Activated CD4-positive, alpha-beta T cell treated with anti-CD3 and anti-CD28 coated beads for 36 hours (primary cell): Measurements from ENCODE around the gene LBX2. TPM values are rescaled to one million over a fixed set of nuclear protein-coding genes. Genes with fewer than 3 reads are reported as not detected.

Experiments
- ATAC-seq: fragments of 200-7000 bp; cut with Tn5 transposase; one replicate; pipeline ENCODE4 v1.10.0; 2021; ENCODE audit warnings: mild to moderate bottlenecking, moderate library complexity
- CTCF ChIA-PET: fragments of 350-600 bp; sonication (Branson Sonifier 250); formaldehyde crosslinking; loops from one replicate; lab custom pipeline; 2021; ENCODE audit warnings: antibody characterized with exemption; lab: Charles Lee
- POLR2A ChIA-PET: fragments of 350-600 bp; sonication (Branson Sonifier 250); formaldehyde crosslinking; loops from one replicate; lab custom pipeline; 2021; ENCODE audit warnings: antibody characterized with exemption, inconsistent platforms; lab: Charles Lee
- DNase-seq: peaks from one replicate; pipeline ENCODE4 v3.0.0-alpha.2; 2020
- H3K27ac Mint-ChIP-seq: one replicate; pipeline ENCODE4 v1.8.0; 2021; ENCODE audit warnings: mixed read lengths
- H3K27me3 Mint-ChIP-seq: one replicate; pipeline ENCODE4 v1.8.0; 2021; ENCODE audit warnings: mixed read lengths
- H3K36me3 Mint-ChIP-seq: one replicate; pipeline ENCODE4 v1.8.0; 2021; ENCODE audit warnings: low read depth, mixed read lengths
- H3K4me1 Mint-ChIP-seq: one replicate; pipeline ENCODE4 v1.8.0; 2021; ENCODE audit warnings: mixed read lengths
- H3K4me3 Mint-ChIP-seq: one replicate; pipeline ENCODE4 v1.8.0; 2021; ENCODE audit warnings: mild to moderate bottlenecking, moderate library complexity, mixed read lengths
- H3K9me3 Mint-ChIP-seq: one replicate; pipeline ENCODE4 v1.8.0; 2021; ENCODE audit warnings: low read depth, mixed read lengths
- intact Hi-C, 2 experiments: fragments of 100-400 bp; cut with DNase I in 1 of 2; cut with micrococcal nuclease in 1 of 2; formaldehyde crosslinking; loops; one replicate each; pipeline versions ENCODE4 v1.14.2 to v1.15.1; 2022 to 2024; cut with DNase I, micrococcal nuclease
- total RNA-seq, 2 experiments: library from RNA; stranded (reverse); gene quantifications; one replicate each; pipeline ENCODE4 v1.2.3, GENCODE V29; 2021

LBX2 gene
- total RNA-seq = under 1 TPM in 1 of 2 experiments, not detected in 1; 0.28 TPM

GRCh38 chr2:74499267-74499939 lies at the start of gene LBX2:
Gene LBX2, minus strand, starts transcription at chr2:74499603. Its CDS starts 66 bp downstream, at chr2:74499537.
- Mint-ChIP-seq H3K4me1 (peaks cover 37% of the 10 kb centered on the region), H3K27me3 (peaks cover 56% of the 10 kb centered on the region), H3K4me3 (peak within 1 kb of the TSS; percentile 77), H3K36me3 (peaks cover 10% of the 10 kb centered on the region), H3K9me3 (no peaks in the 10 kb centered on the region), H3K27ac (peak within 1 kb of the TSS; percentile 15)
- ChIA-PET CTCF (interaction anchor here (3.6 kb wide), 1 partner anchor 17 kb away, joined by 17 read pairs; the partner anchor contains the start of genes CCDC142 and TTC31), POLR2A (no interaction called here)
- intact Hi-C loops = loop anchor here (1.0 to 5.0 kb wide), 3 partner anchors 15 to 55 kb away; partner anchors contain the start of genes DOK1 (in 1 of the 2) and TLX2 (in 1 of the 2)
- ATAC-seq (peak; percentile 37), DNase-seq (peak; percentile 71)

- peaks cover 30% of the 10 kb centered on the region for H3K27me3 Mint-ChIP-seq
- H3K36me3 Mint-ChIP-seq = no peaks in the 10 kb centered on the region
- ATAC-seq = no peak
- H3K27ac Mint-ChIP-seq = no peak overlapping the region
- ChIA-PET POLR2A (no interaction called here), CTCF (no interaction called here)
- no peak for DNase-seq
- H3K4me3 Mint-ChIP-seq = peak overlapping the region; percentile 53
- H3K4me1 Mint-ChIP-seq = peaks cover 6% of the 10 kb centered on the region
- intact Hi-C loops = loop anchor here in 1 of 2 experiments (2.0 kb wide), 1 partner anchor 18 kb away; no protein-coding TSS in a partner anchor
- no peaks in the 10 kb centered on the region for H3K9me3 Mint-ChIP-seq
These were observed 49.0 kb upstream of the LBX2 start for GRCh38 chr2:74548285-74548899.

- H3K27ac Mint-ChIP-seq = no peak overlapping the region
- no peaks in the 10 kb centered on the region for H3K9me3 Mint-ChIP-seq
- peaks cover 32% of the 10 kb centered on the region for H3K27me3 Mint-ChIP-seq
- H3K4me1 Mint-ChIP-seq = peaks cover 6% of the 10 kb centered on the region
- intact Hi-C loops = no loop called here
- ATAC-seq (no peak), DNase-seq (no peak)
- CTCF ChIA-PET = interaction anchor here (1.7 kb wide), 1 partner anchor 15 kb away, joined by 6 read pairs; no protein-coding TSS in a partner anchor
- no peaks in the 10 kb centered on the region for H3K36me3 Mint-ChIP-seq
- H3K4me3 Mint-ChIP-seq = no peak overlapping the region
- POLR2A ChIA-PET = no interaction called here
These were observed 46.6 kb upstream of the LBX2 start for GRCh38 chr2:74546004-74546403.

GRCh38 chr2:74544634-74545033 lies 45.2 kb upstream of the LBX2 start:
- ChIA-PET POLR2A (interaction anchor here (0.6 kb wide), 1 partner anchor 124 kb away, joined by 3 read pairs; no protein-coding TSS in a partner anchor), CTCF (interaction anchor here (1.1 to 1.8 kb wide), 3 partner anchors 9 to 43 kb away, joined by 3 to 6 read pairs (median 6); no protein-coding TSS in a partner anchor)
- H3K27ac Mint-ChIP-seq = no peak overlapping the region
- no peak overlapping the region for H3K4me3 Mint-ChIP-seq
- H3K4me1 Mint-ChIP-seq = peaks cover 6% of the 10 kb centered on the region
- DNase-seq (peak; percentile 41), ATAC-seq (no peak)
- H3K36me3 Mint-ChIP-seq = no peaks in the 10 kb centered on the region
- peaks cover 26% of the 10 kb centered on the region for H3K27me3 Mint-ChIP-seq
- no peaks in the 10 kb centered on the region for H3K9me3 Mint-ChIP-seq
- intact Hi-C loops = no loop called here

GRCh38 chr2:74542978-74543377 lies 43.6 kb upstream of the LBX2 start:
- Mint-ChIP-seq H3K27me3 (peaks cover 31% of the 10 kb centered on the region), H3K36me3 (no peaks in the 10 kb centered on the region), H3K9me3 (no peaks in the 10 kb centered on the region), H3K27ac (no peak overlapping the region), H3K4me3 (no peak overlapping the region), H3K4me1 (no peaks in the 10 kb centered on the region)
- no peak for DNase-seq
- intact Hi-C loops = loop anchor here in 1 of 2 experiments (2.0 kb wide), 1 partner anchor 20 kb away; no protein-coding TSS in a partner anchor
- ChIA-PET POLR2A (interaction anchor here (0.6 kb wide), 1 partner anchor 41 kb away, joined by 8 read pairs; no protein-coding TSS in a partner anchor), CTCF (interaction anchor here (0.7 to 1.1 kb wide), 3 partner anchors 28 to 99 kb away, joined by 3 to 5 read pairs (median 3); partner anchors contain the start of gene WBP1)
- ATAC-seq = no peak

GRCh38 chr2:74540291-74540690 lies 40.9 kb upstream of the LBX2 start:
- Mint-ChIP-seq H3K9me3 (no peaks in the 10 kb centered on the region), H3K27ac (no peak overlapping the region), H3K4me3 (no peak overlapping the region), H3K27me3 (peaks cover 27% of the 10 kb centered on the region), H3K36me3 (no peaks in the 10 kb centered on the region), H3K4me1 (no peaks in the 10 kb centered on the region)
- POLR2A ChIA-PET = no interaction called here
- ATAC-seq (no peak), DNase-seq (no peak)
- intact Hi-C loops = no loop called here
- CTCF ChIA-PET = interaction anchor here (0.7 to 1.4 kb wide), 3 partner anchors 8 to 46 kb away, joined by 3 to 4 read pairs (median 3); no protein-coding TSS in a partner anchor

- Mint-ChIP-seq H3K36me3 (no peaks in the 10 kb centered on the region), H3K9me3 (no peaks in the 10 kb centered on the region), H3K27ac (no peak overlapping the region), H3K4me1 (no peaks in the 10 kb centered on the region), H3K4me3 (no peak overlapping the region), H3K27me3 (peaks cover 27% of the 10 kb centered on the region)
- ChIA-PET POLR2A (no interaction called here), CTCF (interaction anchor here (1.7 kb wide), 1 partner anchor 58 kb away, joined by 3 read pairs; no protein-coding TSS in a partner anchor)
- no peak for DNase-seq
- no peak for ATAC-seq
- intact Hi-C loops = no loop called here
These were observed 39.5 kb upstream of the LBX2 start for GRCh38 chr2:74538881-74539339.

GRCh38 chr2:74537140-74537539 lies 37.7 kb upstream of the LBX2 start:
- Mint-ChIP-seq H3K27ac (no peak overlapping the region), H3K9me3 (no peaks in the 10 kb centered on the region), H3K27me3 (peaks cover 20% of the 10 kb centered on the region), H3K4me3 (no peak overlapping the region), H3K36me3 (peaks cover 6% of the 10 kb centered on the region), H3K4me1 (peaks cover under 1% of the 10 kb centered on the region)
- intact Hi-C loops = no loop called here
- POLR2A ChIA-PET = no interaction called here
- DNase-seq = no peak
- CTCF ChIA-PET = no interaction called here
- ATAC-seq = no peak

- DNase-seq (no peak), ATAC-seq (peak; percentile 37)
- ChIA-PET CTCF (interaction anchor here (0.6 kb wide), 1 partner anchor 9 kb away, joined by 3 read pairs; no protein-coding TSS in a partner anchor), POLR2A (no interaction called here)
- no peak overlapping the region for H3K4me3 Mint-ChIP-seq
- intact Hi-C loops = no loop called here
- H3K36me3 Mint-ChIP-seq = peaks cover 12% of the 10 kb centered on the region
- H3K27ac Mint-ChIP-seq = no peak overlapping the region
- H3K4me1 Mint-ChIP-seq = peaks cover 9% of the 10 kb centered on the region
- H3K9me3 Mint-ChIP-seq = no peaks in the 10 kb centered on the region
- peaks cover 19% of the 10 kb centered on the region for H3K27me3 Mint-ChIP-seq
These were observed 37.0 kb upstream of the LBX2 start for GRCh38 chr2:74536166-74536950.

- Mint-ChIP-seq H3K4me1 (peaks cover 16% of the 10 kb centered on the region), H3K4me3 (no peak overlapping the region), H3K36me3 (peaks cover 18% of the 10 kb centered on the region), H3K9me3 (no peaks in the 10 kb centered on the region), H3K27me3 (peaks cover 19% of the 10 kb centered on the region), H3K27ac (no peak overlapping the region)
- ChIA-PET POLR2A (no interaction called here), CTCF (interaction anchor here (0.5 kb wide), 1 partner anchor 1236 kb away, joined by 3 read pairs; no protein-coding TSS in a partner anchor)
- intact Hi-C loops = no loop called here
- DNase-seq = no peak
- no peak for ATAC-seq
These were observed 36.1 kb upstream of the LBX2 start for GRCh38 chr2:74535440-74535965.
